HepG2 (cell line): ENCODE data around the gene NID2. TPM values are rescaled to one million over a fixed set of nuclear protein-coding genes. Genes with fewer than 3 reads are reported as not detected.

Source experiments
- ATAC-seq: fragments of 200-7000 bp; cut with Tn5 transposase; 3 replicates; pipeline ENCODE4 v1.9.1; 2020; ENCODE audit warnings: mild to moderate bottlenecking, moderate library complexity
- BruUV-seq: library from RNA; stranded (reverse); fragments of 400-500 nt; replicated peaks from 2 replicates; lab custom pipeline; 2021; lab: Mats Ljungman, UMichigan
- CTCF ChIA-PET: fragments of 300-600 bp; formaldehyde crosslinking; extraction: SDS; loops from one replicate; lab custom pipeline; 2021; ENCODE audit warnings: low total read pairs, inconsistent platforms, low intra/inter-chr PET ratio; lab: Yijun Ruan, JAX
- POLR2A ChIA-PET: fragments of 350-600 bp; sonication (Branson Sonifier 250); formaldehyde crosslinking; loops from one replicate; lab custom pipeline; 2020; ENCODE audit warnings: antibody characterized with exemption, inconsistent platforms; lab: Yijun Ruan, JAX
- DNase-seq: peaks from one replicate; pipeline ENCODE4 v3.0.0-alpha.2; 2015; ENCODE audit warnings: low spot score
- FAIRE-seq: peaks from 3 replicates; lab custom pipeline; 2011; peaks lifted over from hg19 to GRCh38; lab: Jason Lieb, UNC
- H2AFZ ChIP-seq: one replicate; pipeline ENCODE4 v1.6.1; 2011; ENCODE audit warnings: low read length, inconsistent platforms
- H3K27ac ChIP-seq: fragments of 300-600 bp; 3 replicates; pipeline ENCODE4 v1.8.0; 2011; ENCODE audit warnings: mixed run types, mild to moderate bottlenecking, mixed read lengths, low read length, inconsistent platforms; ENCODE audit not compliant: insufficient read depth; ENCODE audit errors: extremely low read length
- H3K27me3 ChIP-seq, 2 experiments: fragments of 200-600 bp in 1 of 2; 2 replicates in 1 of 2; 3 replicates in 1 of 2; pipeline versions ENCODE4 v1.6.0 to v1.8.0; 2011; ENCODE audit warnings: low read length in 2 of 2, mild to moderate bottlenecking in 2 of 2, moderate library complexity in 2 of 2, inconsistent platforms in 1 of 2; ENCODE audit not compliant: insufficient read depth in 2 of 2, control insufficient read depth in 1 of 2
- H3K36me3 ChIP-seq, 2 experiments: fragments of 200-600 bp in 1 of 2; replicated peaks in 1 of 2; 2 replicates in 1 of 2; 3 replicates in 1 of 2; pipeline versions ENCODE4 v1.5.1 to v1.8.0; 2011; ENCODE audit warnings: low read length in 2 of 2, inconsistent platforms in 1 of 2; ENCODE audit not compliant: insufficient read depth in 2 of 2, control insufficient read depth in 1 of 2
- H3K4me1 ChIP-seq: 2 replicates; pipeline ENCODE4 v1.5.1; 2012; ENCODE audit warnings: low read length, inconsistent platforms; ENCODE audit not compliant: insufficient read depth
- H3K4me2 ChIP-seq: 2 replicates; pipeline ENCODE4 v1.6.0; 2011; ENCODE audit warnings: low read depth, low read length, inconsistent platforms
- H3K4me3 ChIP-seq, 3 experiments: fragments of 200-600 bp in 1 of 3; sonication (generic), shearing (Covaris generic) in 1 of 3; replicated peaks in 1 of 3; 2 replicates each; pipeline ENCODE4 v1.5.1; 2011 to 2016; ENCODE audit warnings: low read length in 3 of 3, inconsistent platforms in 2 of 3, low read depth in 2 of 3, mild to moderate bottlenecking in 2 of 3, control low read depth in 1 of 3, mixed read lengths in 1 of 3; ENCODE audit not compliant: insufficient read depth in 1 of 3
- H3K79me2 ChIP-seq: one replicate; pipeline ENCODE4 v1.6.1; 2011; ENCODE audit warnings: low read length, inconsistent platforms; ENCODE audit not compliant: insufficient read depth
- H3K9ac ChIP-seq: 2 replicates; pipeline ENCODE4 v1.6.0; 2011; ENCODE audit warnings: mild to moderate bottlenecking, low read depth, low read length, inconsistent platforms; ENCODE audit not compliant: insufficient read depth
- H3K9me3 ChIP-seq: 2 replicates; pipeline ENCODE4 v1.5.1; 2012; ENCODE audit warnings: mild to moderate bottlenecking, low read length
- H4K20me1 ChIP-seq: 2 replicates; pipeline ENCODE4 v1.6.0; 2011; ENCODE audit warnings: inconsistent platforms, mild to moderate bottlenecking, low read length, moderate library complexity; ENCODE audit not compliant: insufficient read depth
- AGO1 ChIP-seq: fragments of 200-400 bp; formaldehyde crosslinking; IDR thresholded peaks from 2 replicates; pipeline ENCODE4 v1.6.1; 2017; ENCODE audit warnings: mild to moderate bottlenecking, low read depth, low read length, moderate library complexity; ENCODE audit not compliant: poor library complexity, severe bottlenecking
- CHCHD3 ChIP-seq: sonication (generic); formaldehyde crosslinking; IDR thresholded peaks from 2 replicates; pipeline ENCODE4 v1.8.0; 2022; ENCODE audit warnings: mild to moderate bottlenecking, missing genetic modification reagents, moderate library complexity
- DNMT3B ChIP-seq: conservative IDR thresholded peaks from 2 replicates; pipeline ENCODE4 v1.6.1; 2016; ENCODE audit warnings: missing biosample characterization, control low read depth
- GTF3A ChIP-seq: sonication (generic); formaldehyde crosslinking; conservative IDR thresholded peaks from 2 replicates; pipeline ENCODE4 v1.4.0; 2020; ENCODE audit warnings: mild to moderate bottlenecking, missing genetic modification reagents
- HNF1A ChIP-seq, 2 experiments: sonication (generic) in 1 of 2; formaldehyde crosslinking in 1 of 2; IDR thresholded peaks; 2 replicates each; pipeline versions ENCODE4 v1.4.0 to v1.6.1; 2016 to 2020; ENCODE audit warnings: borderline replicate concordance in 1 of 2, low read depth in 1 of 2, mild to moderate bottlenecking in 1 of 2, missing genetic modification reagents in 1 of 2
- SUZ12 ChIP-seq: fragments of 150-350 bp; IDR thresholded peaks from 2 replicates; pipeline ENCODE4 v1.6.1; 2014; ENCODE audit warnings: low read depth, low read length
- TCF7L2 ChIP-seq: IDR thresholded peaks from 2 replicates; pipeline ENCODE4 v1.6.1; 2011; ENCODE audit warnings: mild to moderate bottlenecking, low read depth, low read length, moderate library complexity
- ZNF30 ChIP-seq: sonication (generic); formaldehyde crosslinking; IDR thresholded peaks from 2 replicates; pipeline ENCODE4 v1.5.0; 2020; ENCODE audit warnings: mild to moderate bottlenecking, missing genetic modification reagents
- ZNF317 ChIP-seq: sonication (generic); formaldehyde crosslinking; IDR thresholded peaks from 2 replicates; pipeline ENCODE4 v1.5.0; 2020; ENCODE audit warnings: mild to moderate bottlenecking, missing genetic modification reagents
- ZNF484 ChIP-seq: sonication (generic); formaldehyde crosslinking; IDR thresholded peaks from 2 replicates; pipeline ENCODE4 v1.5.1; 2020; ENCODE audit warnings: mild to moderate bottlenecking, low read depth, missing genetic modification reagents, borderline replicate concordance
- whole genome bisulfite sequencing: methylation state at CpG from one replicate; pipeline ENCODE4 v1.1.6; 2017; ENCODE audit warnings: low lambda C conversion rate; 5-methylcytosine and 5-hydroxymethylcytosine counted together
- in situ Hi-C: cut with HindIII; loops from 2 replicates; pipeline ENCODE4 v1.10.0; 2017; ENCODE audit warnings: low pct_unique_long_range_greater_than_20kb; ENCODE audit not compliant: extremely low pct_ligation_motif_present
- intact Hi-C: fragments of 100-400 bp; cut with micrococcal nuclease; formaldehyde crosslinking; loops from one replicate; pipeline ENCODE4 v1.10.0; 2022; ENCODE audit not compliant: unreplicated experiment
- polyA plus RNA-seq, 8 experiments: library from polyadenylated mRNA; depleted of rRNA in 3 of 8; stranded (reverse) in 7 of 8; unstranded in 1 of 8; fragments of >200 nt; fragmentation: Illumina TruSeq in 4 of 8; extraction: Trizol in 4 of 8; gene quantifications; 2 replicates each; pipeline versions ENCODE4 v1.2.1 to v1.2.3, GENCODE V29; 2011 to 2016; ENCODE audit warnings: low read depth in 4 of 8, missing spikeins in 1 of 8, mixed read lengths in 1 of 8; ENCODE audit not compliant: insufficient read depth in 1 of 8
- total RNA-seq, 5 experiments: library from RNA; depleted of rRNA; stranded (reverse); fragments of >200 nt; fragmentation: Illumina TruSeq; extraction: Trizol; gene quantifications; 2 replicates each; pipeline ENCODE4 v1.2.3, GENCODE V29; 2016; ENCODE audit warnings: low read depth in 1 of 5

NID2 gene
- total and polyA plus RNA-seq, 2 of the 13 experiments (the other 11 are each of a cell fraction or from before 2014, with no cell fraction given): 0.11 TPM; not detected in 1

- Histone ChIP-seq H3K27ac (no peak overlapping the region), H3K4me2 (no peak overlapping the region), H4K20me1 (no peaks in the 10 kb centered on the region), H3K9ac (no peak overlapping the region), H3K79me2 (no peaks in the 10 kb centered on the region), H3K4me1 (peaks cover 20% of the 10 kb centered on the region), H3K4me3 (no peak overlapping the region), H3K36me3 (no peaks in the 10 kb centered on the region), H3K27me3 (peaks cover 0 to 2% of the 10 kb centered on the region in 2 experiments; a peak in 2 of 5 replicates), H3K9me3 (no peaks in the 10 kb centered on the region), H2AFZ (no peak overlapping the region)
- DNase-seq (no peak), FAIRE-seq (no peak), ATAC-seq (no peak)
- intact Hi-C loops (no loop called here), in situ Hi-C loops (no loop called here)
- POLR2A ChIA-PET: no interaction called here
- TF ChIP-seq ZNF317 (CRISPR knock-in tag): no peak
- TF ChIP-seq GTF3A: no peak
- WGBS: 6% methylated on average over 2 of the region's 2 CpGs
- CTCF ChIA-PET: no interaction called here
- BruUV-seq: no TSS peak
Measured at GRCh38 chr14:52077256-52077979, 8.6 kb upstream of the NID2 start.

- 16% methylated on average over 4 of the region's 4 CpGs for WGBS
- CTCF ChIA-PET: no interaction called here
- intact Hi-C loops: no loop called here
- TF ChIP-seq SUZ12 (no peak), DNMT3B (CRISPR knock-in tag) (no peak), AGO1 (no peak), ZNF30 (CRISPR knock-in tag) (no peak), CHCHD3 (CRISPR knock-in tag) (no peak), HNF1A (IDR thresholded peaks at IDR 0.05; ENCODE audit: low read depth) (no peak), HNF1A (CRISPR knock-in tag; IDR thresholded peaks at IDR 0.05; ENCODE audit: borderline replicate concordance) (no peak), TCF7L2 (no peak), ZNF484 (CRISPR knock-in tag) (no peak)
Measured at GRCh38 chr14:52076334-52076733, 7.5 kb upstream of the NID2 start.

More at GRCh38 chr14:52076334-52076733, 7.5 kb upstream of the NID2 start:
- peaks cover 20% of the 10 kb centered on the region for H3K4me1 ChIP-seq
- in situ Hi-C loops: no loop called here
- DNase-seq: no peak
- no peaks in the 10 kb centered on the region for H3K9me3 ChIP-seq
- H3K4me3 ChIP-seq: no peak overlapping the region
- H3K4me2 ChIP-seq: no peak overlapping the region
- no peak for ATAC-seq
- POLR2A ChIA-PET: no interaction called here
- no TSS peak for BruUV-seq
- H3K27me3 ChIP-seq: peaks cover 0 to under 1% of the 10 kb centered on the region in 2 experiments; a peak in 3 of 5 replicates
- H3K79me2 ChIP-seq: no peaks in the 10 kb centered on the region
- no peak overlapping the region for H2AFZ ChIP-seq
- no peak for FAIRE-seq
- no peaks in the 10 kb centered on the region for H4K20me1 ChIP-seq
- H3K36me3 ChIP-seq: no peaks in the 10 kb centered on the region
- H3K27ac ChIP-seq: no peak overlapping the region
- no peak overlapping the region for H3K9ac ChIP-seq
